SK-N-SH (cell line): ENCODE results near the gene UGT1A4. TPM values are rescaled to one million over a fixed set of nuclear protein-coding genes. Genes with fewer than 3 reads are reported as not detected.

Experiments
- CTCF ChIA-PET: fragments of 300-600, 350-600 bp; formaldehyde crosslinking; extraction: SDS; loops from one replicate; lab custom pipeline; 2021; lab: Yijun Ruan, JAX
- POLR2A ChIA-PET: fragments of 350-600 bp; sonication (Branson Sonifier 250); formaldehyde crosslinking; extraction: SDS; loops from one replicate; lab custom pipeline; 2020; ENCODE audit warnings: antibody characterized with exemption, inconsistent platforms; lab: Yijun Ruan, JAX
- DNase-seq: peaks from one replicate; pipeline ENCODE4 v3.0.0; 2012
- H2AFZ ChIP-seq: fragments of 200-600 bp; sonication (generic); 2 replicates; pipeline ENCODE4 v1.8.1; 2016; ENCODE audit warnings: antibody characterized with exemption, mild to moderate bottlenecking, low read depth
- H3F3A ChIP-seq: fragments of 200-600 bp; sonication (generic); replicated peaks from 2 replicates; pipeline ENCODE3; 2016; ENCODE audit warnings: antibody characterized with exemption, mild to moderate bottlenecking; ENCODE audit not compliant: insufficient read depth
- H3K27ac ChIP-seq, 2 experiments: fragments of 200-500 bp in 1 of 2; fragments of 200-600 bp in 1 of 2; sonication (Bioruptor generic) in 1 of 2; sonication (generic), shearing (Covaris generic) in 1 of 2; 2 replicates each; pipeline versions ENCODE4 v1.5.1 to v1.6.1; 2014 to 2016; ENCODE audit warnings: low read depth in 2 of 2, inconsistent platforms in 1 of 2, low read length in 1 of 2, mild to moderate bottlenecking in 1 of 2, mixed read lengths in 1 of 2
- H3K27me3 ChIP-seq: fragments of 200-600 bp; sonication (generic), shearing (Covaris generic); 2 replicates; pipeline ENCODE4 v1.6.1; 2016; ENCODE audit warnings: mixed run types; ENCODE audit not compliant: insufficient read depth
- H3K36me3 ChIP-seq, 2 experiments: fragments of 200-500 bp in 1 of 2; fragments of 200-600 bp in 1 of 2; sonication (Bioruptor generic) in 1 of 2; sonication (generic) in 1 of 2; replicated peaks in 1 of 2; 2 replicates each; pipeline versions ENCODE3 to v1.5.1; 2014 to 2016; ENCODE audit warnings: low read length in 1 of 2, mild to moderate bottlenecking in 1 of 2; ENCODE audit not compliant: insufficient read depth in 2 of 2, control insufficient read depth in 1 of 2
- H3K4me1 ChIP-seq, 2 experiments: fragments of 200-500 bp in 1 of 2; fragments of 200-600 bp in 1 of 2; sonication (Bioruptor generic) in 1 of 2; sonication (generic), shearing (Covaris generic) in 1 of 2; 2 replicates each; pipeline versions ENCODE4 v1.5.1 to v1.6.1; 2014 to 2016; ENCODE audit warnings: low read depth in 1 of 2, low read length in 1 of 2, mixed run types in 1 of 2; ENCODE audit not compliant: insufficient read depth in 2 of 2, control insufficient read depth in 1 of 2
- H3K4me2 ChIP-seq: fragments of 200-600 bp; sonication (generic), shearing (Covaris generic); 2 replicates; pipeline ENCODE4 v1.6.1; 2017; ENCODE audit warnings: mixed run types
- H3K4me3 ChIP-seq, 2 experiments: fragments of 200-500 bp in 1 of 2; fragments of 200-600 bp in 1 of 2; sonication (Bioruptor generic) in 1 of 2; sonication (generic), shearing (Covaris generic) in 1 of 2; 2 replicates each; pipeline versions ENCODE4 v1.5.1 to v1.8.1; 2014 to 2016; ENCODE audit warnings: low read depth in 2 of 2, inconsistent platforms in 1 of 2, low read length in 1 of 2, mild to moderate bottlenecking in 1 of 2, mixed read lengths in 1 of 2, moderate library complexity in 1 of 2
- H3K79me2 ChIP-seq: fragments of 200-600 bp; sonication (generic); 2 replicates; pipeline ENCODE4 v1.8.1; 2017; ENCODE audit warnings: mild to moderate bottlenecking; ENCODE audit not compliant: insufficient read depth
- H3K9ac ChIP-seq: fragments of 200-600 bp; sonication (generic); 2 replicates; pipeline ENCODE4 v1.6.1; 2017; ENCODE audit warnings: mixed run types
- H3K9me2 ChIP-seq: fragments of 200-600 bp; sonication (generic); 2 replicates; pipeline ENCODE4 v1.6.1; 2017; ENCODE audit warnings: mixed run types
- H3K9me3 ChIP-seq: fragments of 200-600 bp; sonication (generic); 2 replicates; pipeline ENCODE4 v1.6.1; 2017; ENCODE audit warnings: mixed run types, mild to moderate bottlenecking, moderate library complexity
- H4K20me1 ChIP-seq: fragments of 200-600 bp; sonication (generic); 2 replicates; pipeline ENCODE4 v1.6.1; 2017; ENCODE audit warnings: mild to moderate bottlenecking, mixed run types; ENCODE audit not compliant: insufficient read depth
- CHD2 ChIP-seq: fragments of 150-350 bp; IDR thresholded peaks from 2 replicates; pipeline ENCODE4 v1.6.1; 2018; ENCODE audit warnings: low read length; ENCODE audit not compliant: partially characterized antibody
- ELF1 ChIP-seq: IDR thresholded peaks from 2 replicates; pipeline ENCODE4 v1.4.0; 2012
- EZH2phosphoT487 ChIP-seq: fragments of 200-600 bp; sonication (generic); IDR thresholded peaks from 2 replicates; pipeline ENCODE4 v1.6.1; 2017; ENCODE audit warnings: low read depth, mixed run types, mild to moderate bottlenecking, antibody characterized with exemption, moderate library complexity, borderline replicate concordance
- GABPA ChIP-seq: IDR thresholded peaks from 2 replicates; pipeline ENCODE4 v1.4.0; 2012; ENCODE audit warnings: low read depth, mild to moderate bottlenecking
- GATA2 ChIP-seq: sonication (generic); formaldehyde crosslinking; IDR thresholded peaks from 2 replicates; pipeline ENCODE4 v1.5.0; 2020; ENCODE audit warnings: mild to moderate bottlenecking, missing genetic modification reagents
- IRF3 ChIP-seq: fragments of 150-350 bp; IDR thresholded peaks from 2 replicates; pipeline ENCODE4 v1.6.1; 2016; ENCODE audit warnings: mild to moderate bottlenecking, low read depth, low read length
- MEF2A ChIP-seq: IDR thresholded peaks from 2 replicates; pipeline ENCODE4 v1.4.0; 2012; ENCODE audit warnings: low read depth, borderline replicate concordance
- MXI1 ChIP-seq: IDR thresholded peaks from 2 replicates; pipeline ENCODE4 v1.6.1; 2012; ENCODE audit warnings: mild to moderate bottlenecking, low read depth, low read length, improper control_type of control experiment
- NFIC ChIP-seq: IDR thresholded peaks from 2 replicates; pipeline ENCODE4 v1.4.0; 2012; ENCODE audit warnings: borderline replicate concordance
- RAD21 ChIP-seq: IDR thresholded peaks from 2 replicates; pipeline ENCODE4 v1.6.1; 2012; ENCODE audit warnings: mild to moderate bottlenecking, low read length
- RFX5 ChIP-seq: IDR thresholded peaks from 2 replicates; pipeline ENCODE4 v1.6.1; 2012; ENCODE audit warnings: mild to moderate bottlenecking, improper control_type of control experiment, low read length
- SIN3A ChIP-seq: IDR thresholded peaks from 2 replicates; pipeline ENCODE4 v1.6.1; 2012; ENCODE audit warnings: low read depth, mild to moderate bottlenecking, low read length, moderate library complexity, borderline replicate concordance
- SMC3 ChIP-seq: IDR thresholded peaks from 2 replicates; pipeline ENCODE4 v1.6.1; 2012; ENCODE audit warnings: low read depth, low read length, improper control_type of control experiment
- TAF1 ChIP-seq: IDR thresholded peaks from 2 replicates; pipeline ENCODE4 v1.6.1; 2012; ENCODE audit warnings: low read depth, mild to moderate bottlenecking, low read length, moderate library complexity, borderline replicate concordance
- TCF12 ChIP-seq: IDR thresholded peaks from 2 replicates; pipeline ENCODE4 v1.4.0; 2012
- USF1 ChIP-seq: IDR thresholded peaks from 2 replicates; pipeline ENCODE4 v1.4.0; 2012; ENCODE audit warnings: low read depth, borderline replicate concordance
- USF2 ChIP-seq: fragments of 150-350 bp; IDR thresholded peaks from 2 replicates; pipeline ENCODE4 v1.6.1; 2017; ENCODE audit warnings: antibody characterized with exemption, low read length, low read depth, borderline replicate concordance
- YY1 ChIP-seq: IDR thresholded peaks from 2 replicates; pipeline ENCODE4 v1.4.0; 2012; ENCODE audit warnings: low read depth, mild to moderate bottlenecking
- ZBTB33 ChIP-seq: IDR thresholded peaks from 2 replicates; pipeline ENCODE4 v1.4.0; 2012; ENCODE audit warnings: low read depth, borderline replicate concordance
- WGBS: methylation state at CpG from one replicate; pipeline ENCODE4 v1.1.6; 2017; ENCODE audit warnings: low lambda C conversion rate; 5-methylcytosine and 5-hydroxymethylcytosine counted together
- polyA plus RNA-seq, 3 experiments: library from polyadenylated mRNA; depleted of rRNA; stranded (reverse); fragments of >200 nt; gene quantifications; 2 replicates each; pipeline ENCODE4 v1.2.3, GENCODE V29; 2012

The UGT1A4 gene
- polyA plus RNA-seq (2012; rRNA removed) = not detected in 2 replicates
- not detected in 2 replicates for polyA plus RNA-seq (2012; cell fraction: cytosol; rRNA removed)
- not detected in 2 replicates for polyA plus RNA-seq (2012; cell fraction: nucleus; rRNA removed)

- WGBS = 51% methylated on average over 7 of the region's 7 CpGs
- Histone ChIP-seq H3F3A (no peaks in the 10 kb centered on the region), H3K9me2 (no peaks in the 10 kb centered on the region), H3K79me2 (no peaks in the 10 kb centered on the region), H3K27ac (no peak within 1 kb of the TSS), H3K27me3 (no peaks in the 10 kb centered on the region; the same call in 1 of the 2 replicates), H3K4me2 (no peak within 1 kb of the TSS), H2AFZ (no peak within 1 kb of the TSS), H3K4me3 (no peak within 1 kb of the TSS), H3K9ac (no peak within 1 kb of the TSS), H4K20me1 (no peaks in the 10 kb centered on the region), H3K4me1 (no peaks in the 10 kb centered on the region), H3K9me3 (no peaks in the 10 kb centered on the region), H3K36me3 (no peaks in the 10 kb centered on the region)
- ChIA-PET CTCF (no interaction called here), POLR2A (no interaction called here)
- TF ChIP-seq IRF3 = no peak
- TF ChIP-seq USF1 = no peak
- DNase-seq = no peak
Observed at GRCh38 chr2:233718552-233718951, at the start of gene UGT1A4. TSS of gene UGT1A4 (plus strand) at chr2:233718736. CDS start at chr2:233718821, 85 bp downstream.

GRCh38 chr2:233671290-233672161, 47.0 kb upstream of the UGT1A4 start, which contains the start of gene UGT1A9:
TSS of gene UGT1A9 (plus strand) at chr2:233671898. CDS start at chr2:233671935, 37 bp downstream.
- no peak within 1 kb of the TSS for H3K9ac ChIP-seq
- H3K79me2 ChIP-seq = no peaks in the 10 kb centered on the region
- no peaks in the 10 kb centered on the region for H3F3A ChIP-seq
- TF ChIP-seq MXI1 = no peak
- TF ChIP-seq SIN3A = no peak
- no peak for TF ChIP-seq USF1
- TF ChIP-seq TCF12 = no peak
- no peak for TF ChIP-seq RFX5
- no peak for TF ChIP-seq GABPA
- TF ChIP-seq SMC3 = no peak
- no peak for TF ChIP-seq IRF3
- TF ChIP-seq GATA2 (CRISPR knock-in tag) = no peak
- no peak for TF ChIP-seq ELF1
- TF ChIP-seq RAD21 = no peak
- no peak for TF ChIP-seq YY1
- TF ChIP-seq USF2 = no peak
- TF ChIP-seq CHD2 = no peak
- no peak for TF ChIP-seq MEF2A
- TF ChIP-seq NFIC = no peak
- TF ChIP-seq EZH2phosphoT487 = no peak
- TF ChIP-seq TAF1 = no peak
- no peak for TF ChIP-seq ZBTB33
- TF ChIP-seq, all 33 proteins: peak for 0
- Histone ChIP-seq H2AFZ (no peak within 1 kb of the TSS), H3K4me1 (no peaks in the 10 kb centered on the region), H3K36me3 (no peaks in the 10 kb centered on the region), H4K20me1 (no peaks in the 10 kb centered on the region), H3K4me2 (no peak within 1 kb of the TSS), H3K9me3 (no peaks in the 10 kb centered on the region), H3K9me2 (no peaks in the 10 kb centered on the region), H3K27me3 (no peaks in the 10 kb centered on the region), H3K4me3 (no peak within 1 kb of the TSS), H3K27ac (no peak within 1 kb of the TSS)
- CTCF ChIA-PET = no interaction called here
- DNase-seq = no peak
- 36% methylated on average over 5 of the region's 5 CpGs for WGBS
- POLR2A ChIA-PET = no interaction called here
